ENCODE measurements around the gene ADGRF3.

ADGRF3 gene

GRCh38 chr2:26351375-26352090, 4.9 kb upstream of the ADGRF3 start:
- no peak for DNase-seq (ENCODE audit: low read depth)
- no peak overlapping the region for H3K4me3 ChIP-seq (ENCODE audit: low read length)
- TF ChIP-seq CTCF (conservative IDR thresholded peaks at IDR 0.05; ENCODE audit: low read length) = no peak

GRCh38 chr2:26349690-26350089, 3.1 kb upstream of the ADGRF3 start:
- no peak for TF ChIP-seq CTCF (conservative IDR thresholded peaks at IDR 0.05; ENCODE audit: low read length)
- DNase-seq (ENCODE audit: low read depth) = no peak
- H3K4me3 ChIP-seq (ENCODE audit: low read length) = no peak overlapping the region

GRCh38 chr2:26347286-26347865, 787 bp upstream of the ADGRF3 start:
- DNase-seq (ENCODE audit: low read depth) = no peak
- H3K4me3 ChIP-seq (ENCODE audit: low read length) = peak overlapping the region; percentile 90
- TF ChIP-seq CTCF (conservative IDR thresholded peaks at IDR 0.05; ENCODE audit: low read length) = no peak

- no peak for TF ChIP-seq CTCF (conservative IDR thresholded peaks at IDR 0.05; ENCODE audit: low read length)
- peak; percentile 98 for DNase-seq (ENCODE audit: low read depth)
- H3K4me3 ChIP-seq (ENCODE audit: low read length) = peak within 1 kb of the TSS; percentile 94
Observed at GRCh38 chr2:26345545-26346453, 790 bp downstream of the ADGRF3 start, which contains the start of gene SELENOI. TSS of gene SELENOI (plus strand) at chr2:26346143. CDS start at chr2:26346233, 90 bp downstream.

- no peak for TF ChIP-seq CTCF (conservative IDR thresholded peaks at IDR 0.05; ENCODE audit: low read length)
- DNase-seq (ENCODE audit: low read depth) = no peak
- peak overlapping the region; percentile 94 for H3K4me3 ChIP-seq (ENCODE audit: low read length)
Observed at GRCh38 chr2:26345283-26345544, 1.4 kb downstream of the ADGRF3 start.

GRCh38 chr2:26344581-26345282, 1.9 kb downstream of the ADGRF3 start:
- DNase-seq (ENCODE audit: low read depth) = no peak
- TF ChIP-seq CTCF (conservative IDR thresholded peaks at IDR 0.05; ENCODE audit: low read length) = no peak
- H3K4me3 ChIP-seq (ENCODE audit: low read length) = peak overlapping the region; percentile 94

Measured in AG10803 (cell line).